ENCODE results near the gene GAP43.
A peak's percentile ranks its signal among the peaks of the same experiment; 100 is the strongest.

GAP43 gene

GRCh38 chr3:115602194-115602593 is 21.1 kb upstream of the GAP43 start:
- Histone ChIP-seq H3K27me3 (ENCODE audit: control insufficient read depth in 1 of 2, insufficient read depth in 2 of 2, low read length in 2 of 2) (no peaks in the 10 kb centered on the region), H3K4me1 (ENCODE audit: control insufficient read depth, insufficient read depth, low read length) (no peaks in the 10 kb centered on the region), H3K27ac (ENCODE audit: low read length) (no peak overlapping the region), H3K9me3 (ENCODE audit: control insufficient read depth in 2 of 2, low read length in 2 of 2) (no peaks in the 10 kb centered on the region), H3K36me3 (ENCODE audit: control insufficient read depth in 2 of 2, insufficient read depth in 2 of 2, low read length in 2 of 2) (no peaks in the 10 kb centered on the region), H3K9ac (ENCODE audit: low read length in 2 of 2) (no peak overlapping the region), H3K4me3 (ENCODE audit: low read length in 2 of 2) (no peak overlapping the region)

GRCh38 chr3:115611630-115612029 is 11.7 kb upstream of the GAP43 start:
- Histone ChIP-seq H3K9me3 (ENCODE audit: control insufficient read depth in 2 of 2, low read length in 2 of 2) (no peaks in the 10 kb centered on the region), H3K4me3 (ENCODE audit: low read length in 2 of 2) (no peak overlapping the region), H3K9ac (ENCODE audit: low read length in 2 of 2) (no peak overlapping the region), H3K27me3 (ENCODE audit: control insufficient read depth in 1 of 2, insufficient read depth in 2 of 2, low read length in 2 of 2) (no peaks in the 10 kb centered on the region), H3K36me3 (ENCODE audit: control insufficient read depth in 2 of 2, insufficient read depth in 2 of 2, low read length in 2 of 2) (no peaks in the 10 kb centered on the region), H3K4me1 (ENCODE audit: control insufficient read depth, insufficient read depth, low read length) (no peaks in the 10 kb centered on the region), H3K27ac (ENCODE audit: low read length) (no peak overlapping the region)

GRCh38 chr3:115615001-115615814 is 8.1 kb upstream of the GAP43 start:
- no peaks in the 10 kb centered on the region for H3K36me3 ChIP-seq (ENCODE audit: control insufficient read depth in 2 of 2, insufficient read depth in 2 of 2, low read length in 2 of 2)
- H3K4me3 ChIP-seq (ENCODE audit: low read length in 2 of 2), result no peak overlapping the region
- H3K9ac ChIP-seq (ENCODE audit: low read length in 2 of 2), result no peak overlapping the region

GRCh38 chr3:115616461-115616860 is 6.8 kb upstream of the GAP43 start:
- H3K4me1 ChIP-seq (ENCODE audit: control insufficient read depth, insufficient read depth, low read length), result no peaks in the 10 kb centered on the region
- no peak overlapping the region for H3K27ac ChIP-seq (ENCODE audit: low read length)
- H3K9me3 ChIP-seq (ENCODE audit: control insufficient read depth in 2 of 2, low read length in 2 of 2), result no peaks in the 10 kb centered on the region
- H3K27me3 ChIP-seq (ENCODE audit: control insufficient read depth in 1 of 2, insufficient read depth in 2 of 2, low read length in 2 of 2), result no peaks in the 10 kb centered on the region
- no peak overlapping the region for H3K9ac ChIP-seq (ENCODE audit: low read length in 2 of 2)
- H3K4me3 ChIP-seq (ENCODE audit: low read length in 2 of 2), result no peak overlapping the region
- H3K36me3 ChIP-seq (ENCODE audit: control insufficient read depth in 2 of 2, insufficient read depth in 2 of 2, low read length in 2 of 2), result no peaks in the 10 kb centered on the region

More at GRCh38 chr3:115615001-115615814, 8.1 kb upstream of the GAP43 start:
- H3K4me1 ChIP-seq (ENCODE audit: control insufficient read depth, insufficient read depth, low read length), result no peaks in the 10 kb centered on the region
- no peaks in the 10 kb centered on the region for H3K27me3 ChIP-seq (ENCODE audit: control insufficient read depth in 1 of 2, insufficient read depth in 2 of 2, low read length in 2 of 2)
- no peak overlapping the region for H3K27ac ChIP-seq (ENCODE audit: low read length)
- H3K9me3 ChIP-seq (ENCODE audit: control insufficient read depth in 2 of 2, low read length in 2 of 2), result no peaks in the 10 kb centered on the region

GRCh38 chr3:115617591-115617990 is 5.7 kb upstream of the GAP43 start:
- H3K27ac ChIP-seq (ENCODE audit: low read length), result no peak overlapping the region
- no peaks in the 10 kb centered on the region for H3K27me3 ChIP-seq (ENCODE audit: control insufficient read depth in 1 of 2, insufficient read depth in 2 of 2, low read length in 2 of 2)
- no peaks in the 10 kb centered on the region for H3K9me3 ChIP-seq (ENCODE audit: control insufficient read depth in 2 of 2, low read length in 2 of 2)
- H3K4me1 ChIP-seq (ENCODE audit: control insufficient read depth, insufficient read depth, low read length), result no peaks in the 10 kb centered on the region
- no peak overlapping the region for H3K9ac ChIP-seq (ENCODE audit: low read length in 2 of 2)
- no peak overlapping the region for H3K4me3 ChIP-seq (ENCODE audit: low read length in 2 of 2)
- no peaks in the 10 kb centered on the region for H3K36me3 ChIP-seq (ENCODE audit: control insufficient read depth in 2 of 2, insufficient read depth in 2 of 2, low read length in 2 of 2)

- Histone ChIP-seq H3K27me3 (ENCODE audit: control insufficient read depth in 1 of 2, insufficient read depth in 2 of 2, low read length in 2 of 2) (peaks cover 12 to 19% of the 10 kb centered on the region in 2 donors), H3K4me3 (ENCODE audit: low read length in 2 of 2) (peak overlapping the region; percentile 3 to 71), H3K27ac (ENCODE audit: low read length) (no peak overlapping the region), H3K4me1 (ENCODE audit: control insufficient read depth, insufficient read depth, low read length) (peaks cover 9% of the 10 kb centered on the region), H3K9ac (ENCODE audit: low read length in 2 of 2) (no peak overlapping the region), H3K36me3 (ENCODE audit: control insufficient read depth in 2 of 2, insufficient read depth in 2 of 2, low read length in 2 of 2) (no peaks in the 10 kb centered on the region), H3K9me3 (ENCODE audit: control insufficient read depth in 2 of 2, low read length in 2 of 2) (no peaks in the 10 kb centered on the region)
Observed at GRCh38 chr3:115624029-115624741, 875 bp downstream of the GAP43 start.

GRCh38 chr3:115624901-115625300 is 1.6 kb downstream of the GAP43 start:
- peaks cover 9% of the 10 kb centered on the region for H3K4me1 ChIP-seq (ENCODE audit: control insufficient read depth, insufficient read depth, low read length)
- peaks cover 12 to 19% of the 10 kb centered on the region in 2 donors for H3K27me3 ChIP-seq (ENCODE audit: control insufficient read depth in 1 of 2, insufficient read depth in 2 of 2, low read length in 2 of 2)
- H3K36me3 ChIP-seq (ENCODE audit: control insufficient read depth in 2 of 2, insufficient read depth in 2 of 2, low read length in 2 of 2), result no peaks in the 10 kb centered on the region
- no peak overlapping the region for H3K4me3 ChIP-seq (ENCODE audit: low read length in 2 of 2)
- H3K27ac ChIP-seq (ENCODE audit: low read length), result no peak overlapping the region
- no peaks in the 10 kb centered on the region for H3K9me3 ChIP-seq (ENCODE audit: control insufficient read depth in 2 of 2, low read length in 2 of 2)
- no peak overlapping the region for H3K9ac ChIP-seq (ENCODE audit: low read length in 2 of 2)

GRCh38 chr3:115626006-115626409 is 2.7 kb downstream of the GAP43 start:
- Histone ChIP-seq H3K27ac (ENCODE audit: low read length) (no peak overlapping the region), H3K27me3 (ENCODE audit: control insufficient read depth in 1 of 2, insufficient read depth in 2 of 2, low read length in 2 of 2) (peaks cover 12 to 19% of the 10 kb centered on the region in 2 donors), H3K9me3 (ENCODE audit: control insufficient read depth in 2 of 2, low read length in 2 of 2) (no peaks in the 10 kb centered on the region), H3K36me3 (ENCODE audit: control insufficient read depth in 2 of 2, insufficient read depth in 2 of 2, low read length in 2 of 2) (no peaks in the 10 kb centered on the region), H3K9ac (ENCODE audit: low read length in 2 of 2) (no peak overlapping the region), H3K4me1 (ENCODE audit: control insufficient read depth, insufficient read depth, low read length) (peaks cover 9% of the 10 kb centered on the region), H3K4me3 (ENCODE audit: low read length in 2 of 2) (no peak overlapping the region)

GRCh38 chr3:115626721-115627120 is 3.4 kb downstream of the GAP43 start:
- Histone ChIP-seq H3K9ac (ENCODE audit: low read length in 2 of 2) (no peak overlapping the region), H3K27ac (ENCODE audit: low read length) (no peak overlapping the region), H3K36me3 (ENCODE audit: control insufficient read depth in 2 of 2, insufficient read depth in 2 of 2, low read length in 2 of 2) (no peaks in the 10 kb centered on the region), H3K4me1 (ENCODE audit: control insufficient read depth, insufficient read depth, low read length) (peaks cover 9% of the 10 kb centered on the region), H3K9me3 (ENCODE audit: control insufficient read depth in 2 of 2, low read length in 2 of 2) (no peaks in the 10 kb centered on the region), H3K4me3 (ENCODE audit: low read length in 2 of 2) (no peak overlapping the region), H3K27me3 (ENCODE audit: control insufficient read depth in 1 of 2, insufficient read depth in 2 of 2, low read length in 2 of 2) (peaks cover 12 to 19% of the 10 kb centered on the region in 2 donors)

GRCh38 chr3:115627180-115628074 is 4.1 kb downstream of the GAP43 start:
- Histone ChIP-seq H3K9ac (ENCODE audit: low read length in 2 of 2) (no peak overlapping the region), H3K27me3 (ENCODE audit: control insufficient read depth in 1 of 2, insufficient read depth in 2 of 2, low read length in 2 of 2) (peaks cover 12 to 19% of the 10 kb centered on the region in 2 donors), H3K27ac (ENCODE audit: low read length) (no peak overlapping the region), H3K9me3 (ENCODE audit: control insufficient read depth in 2 of 2, low read length in 2 of 2) (no peaks in the 10 kb centered on the region), H3K36me3 (ENCODE audit: control insufficient read depth in 2 of 2, insufficient read depth in 2 of 2, low read length in 2 of 2) (no peaks in the 10 kb centered on the region), H3K4me1 (ENCODE audit: control insufficient read depth, insufficient read depth, low read length) (peaks cover 9% of the 10 kb centered on the region), H3K4me3 (ENCODE audit: low read length in 2 of 2) (no peak overlapping the region)
